G401 (cell line): ENCODE measurements around the gene DNAJB13. TPM values are rescaled to one million over a fixed set of nuclear protein-coding genes. Genes with fewer than 3 reads are reported as not detected.
"Not testable (repeated sequence)": the region's sequence is repeated elsewhere in the genome, so short reads cannot be mapped to it uniquely, and the experiment has no call there.

Experiments
- DNase-seq: peaks from one replicate; pipeline ENCODE4 v3.0.0-alpha.2; 2015; ENCODE audit warnings: low spot score
- in situ Hi-C: cut with HindIII; loops from 2 replicates; pipeline ENCODE4 v1.10.0; 2016; ENCODE audit warnings: low sequenced_read_pairs, mixed read lengths
- total RNA-seq: library from RNA; depleted of rRNA; stranded (reverse); fragments of >200 nt; shearing (Covaris generic); gene quantifications from 2 replicates; pipeline ENCODE4 v1.2.3, GENCODE V29; 2014; rRNA removed

Gene DNAJB13
- 1.8 and 4.6 TPM in 2 replicates for total RNA-seq

DNA sequence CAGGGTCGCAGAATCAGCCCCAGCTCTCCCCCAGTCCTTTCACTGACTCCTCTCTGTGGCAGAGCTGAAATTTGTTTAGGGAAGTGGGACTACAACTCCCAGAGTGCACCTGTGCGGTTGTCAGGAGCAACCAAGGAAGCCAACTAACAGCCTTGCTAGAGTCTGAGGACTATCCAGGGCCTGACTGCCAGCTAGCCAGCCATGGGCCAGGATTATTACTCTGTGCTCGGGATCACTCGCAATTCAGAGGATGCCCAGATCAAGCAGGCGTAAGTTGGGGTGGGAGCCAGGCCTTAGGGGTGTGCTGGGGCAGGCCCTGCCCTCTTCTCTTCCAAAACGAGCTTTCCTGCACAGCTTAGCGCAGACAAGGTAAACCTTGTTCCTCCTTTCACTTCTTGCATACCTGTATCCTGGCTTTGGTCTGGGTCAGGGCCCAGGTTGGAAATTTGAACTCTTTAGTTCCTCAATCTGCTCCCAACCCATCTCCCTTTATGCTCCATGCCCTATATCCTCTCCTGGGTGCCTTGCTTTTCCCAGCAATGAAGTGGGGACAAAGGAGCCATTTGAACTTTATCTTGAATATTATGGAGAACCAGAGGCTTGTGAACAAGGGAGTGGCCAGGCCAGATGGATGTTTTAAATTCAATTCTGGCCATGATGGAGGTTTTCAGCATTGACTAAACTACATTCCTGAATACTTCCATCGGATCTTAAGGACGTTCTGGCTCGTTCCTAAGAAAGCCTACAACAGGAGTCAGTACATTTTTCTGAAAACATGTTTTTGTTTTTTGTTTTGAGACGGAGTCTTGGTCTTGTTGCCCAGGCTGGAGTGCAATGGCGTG, at the start of gene DNAJB13:
DNAJB13 (plus strand) TSS at position 158 of the 842 bp plus-strand sequence; CDS start at position 202, 44 bp downstream.
- in situ Hi-C loops, result no loop called here
- peak; percentile 54 for DNase-seq

DNA sequence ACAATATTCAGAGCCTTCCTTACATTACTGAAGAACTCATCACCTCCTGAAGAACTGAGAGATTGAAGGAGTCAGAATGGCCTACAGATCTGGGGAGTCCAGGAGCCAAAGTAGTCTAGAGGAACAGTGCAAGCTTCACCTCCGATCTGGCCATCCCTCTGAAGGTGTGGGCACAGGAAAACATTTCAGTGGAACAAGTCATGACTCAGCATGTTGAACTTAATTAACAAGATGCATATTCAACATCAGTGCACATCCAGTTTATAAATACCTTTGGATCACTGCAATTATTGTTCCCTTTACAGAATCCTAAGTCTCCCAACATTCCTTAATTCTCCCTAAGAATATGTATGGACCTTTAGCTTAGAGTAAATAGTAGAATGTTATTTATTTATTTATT, 48.5 kb upstream of the DNAJB13 start:
- in situ Hi-C loops, result no loop called here
- no peak for DNase-seq

GRCh38 chr11:73907191-73907590, 43.6 kb upstream of the DNAJB13 start:
- no peak for DNase-seq
- in situ Hi-C loops, result no loop called here

GRCh38 chr11:73912026-73912425, 38.8 kb upstream of the DNAJB13 start:
- in situ Hi-C loops, result no loop called here
- DNase-seq, result no peak

GRCh38 chr11:73913472-73913871, 37.4 kb upstream of the DNAJB13 start:
- DNase-seq, result no peak
- in situ Hi-C loops, result no loop called here

GRCh38 chr11:73914284-73914683, 36.5 kb upstream of the DNAJB13 start:
- in situ Hi-C loops, result no loop called here
- DNase-seq, result no peak

DNA sequence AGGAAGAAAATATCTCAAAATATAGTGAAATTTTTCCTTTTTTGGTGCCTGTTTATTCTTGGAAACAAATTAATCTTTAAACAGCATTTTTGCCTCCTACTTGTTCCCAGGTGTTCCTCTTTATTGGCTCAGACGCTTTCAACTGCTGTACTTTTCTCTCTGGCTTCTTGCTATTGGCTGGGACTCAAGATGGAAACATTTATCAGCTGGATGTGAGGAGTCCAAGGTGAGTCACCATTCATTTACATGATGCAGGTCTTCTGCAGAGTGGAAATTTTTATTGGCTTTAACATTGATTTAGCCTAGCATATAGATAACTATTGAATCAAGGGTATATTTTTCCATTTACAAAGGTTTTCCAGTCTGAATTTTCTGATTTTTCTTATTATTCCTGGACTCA, 34.4 kb upstream of the DNAJB13 start:
- no peak for DNase-seq
- in situ Hi-C loops, result no loop called here

DNA sequence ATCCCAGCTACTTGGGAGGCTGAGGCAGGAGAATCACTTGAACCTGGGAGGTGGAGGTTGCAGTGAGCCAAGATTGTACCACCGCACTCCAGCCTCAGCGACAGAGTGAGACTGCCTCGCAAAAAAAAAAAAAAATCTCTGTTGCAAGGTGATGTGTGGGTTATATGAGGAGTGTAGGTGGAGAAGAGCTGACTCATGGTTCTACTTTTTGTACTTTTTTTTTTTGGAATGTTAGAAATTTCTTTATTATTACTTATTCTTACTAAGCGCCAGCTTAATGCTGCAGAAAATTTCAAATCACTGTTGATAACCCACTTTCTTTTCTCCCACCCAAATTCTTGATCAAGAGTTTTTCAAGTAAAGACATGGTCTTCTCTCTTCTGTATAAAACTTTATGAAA, 29.6 kb upstream of the DNAJB13 start:
- in situ Hi-C loops, result no loop called here
- no peak for DNase-seq

DNA sequence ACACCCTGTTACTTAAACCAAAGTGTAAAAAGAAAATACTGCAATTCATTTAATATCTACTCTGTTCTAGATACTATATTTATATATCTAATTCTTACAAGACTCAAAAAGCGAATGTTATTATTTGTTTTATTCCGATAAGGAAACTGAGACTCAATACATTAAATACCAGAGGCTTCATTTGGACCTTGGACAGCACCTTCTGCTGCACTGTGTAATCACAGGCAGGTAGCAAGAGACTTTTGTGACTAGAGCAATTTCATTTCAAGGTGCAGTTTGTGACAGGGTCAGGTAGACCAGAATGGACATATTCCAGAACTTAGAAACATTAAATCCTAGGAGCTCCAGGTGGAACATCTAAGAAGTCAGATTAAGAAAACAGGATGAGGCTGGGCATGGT, 21.4 kb upstream of the DNAJB13 start:
- in situ Hi-C loops, result no loop called here
- no peak for DNase-seq

DNA sequence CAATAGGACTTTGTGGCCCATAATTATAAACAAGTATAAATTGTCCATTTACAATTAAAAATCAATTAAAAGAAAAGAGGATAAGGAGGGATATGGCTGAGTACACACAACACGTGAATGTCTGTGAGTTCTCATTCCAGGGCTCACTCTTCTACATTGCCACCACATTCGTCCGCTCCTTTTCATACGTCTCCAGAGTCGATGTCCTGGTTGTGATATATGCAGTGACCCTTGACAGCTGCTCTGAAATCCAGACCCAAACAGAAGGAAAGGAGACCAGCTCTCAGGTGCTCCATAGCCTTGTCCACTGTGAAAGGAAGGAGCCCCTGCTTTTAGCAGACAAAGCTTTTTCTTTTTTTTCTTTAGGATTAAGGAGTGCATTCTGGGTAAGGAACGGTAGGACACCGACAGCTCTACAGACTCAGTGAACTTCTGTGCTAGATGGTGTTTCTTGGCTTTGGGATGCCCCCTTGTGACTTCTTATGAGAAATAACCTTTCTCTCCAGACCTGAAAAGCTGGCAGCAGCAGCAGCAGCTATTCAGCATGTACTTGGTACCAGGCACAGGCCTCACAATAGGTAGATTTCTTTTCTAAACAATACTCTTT, 19.7 kb upstream of the DNAJB13 start:
- DNase-seq, result peak; percentile 71
- in situ Hi-C loops, result no loop called here

DNA sequence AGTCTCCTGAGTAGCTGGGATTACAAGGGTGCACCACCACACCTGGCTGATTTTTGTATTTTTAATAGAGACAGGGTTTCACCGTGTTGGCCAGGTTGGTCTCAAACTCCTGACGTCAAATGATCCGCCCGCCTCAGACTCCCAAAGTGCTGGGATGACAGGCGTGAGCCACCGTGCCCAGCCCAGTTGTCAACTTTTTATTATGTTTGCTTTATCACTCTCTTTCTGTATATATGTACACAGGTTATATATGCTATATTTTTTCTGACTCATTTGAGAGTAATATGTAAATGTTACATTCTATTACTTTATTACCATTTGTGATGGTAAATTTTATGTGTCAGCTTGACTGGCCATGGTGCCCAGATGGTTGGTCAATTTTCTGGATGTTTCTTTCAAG, 18.9 kb upstream of the DNAJB13 start:
- in situ Hi-C loops, result no loop called here
- DNase-seq, result no peak

DNA sequence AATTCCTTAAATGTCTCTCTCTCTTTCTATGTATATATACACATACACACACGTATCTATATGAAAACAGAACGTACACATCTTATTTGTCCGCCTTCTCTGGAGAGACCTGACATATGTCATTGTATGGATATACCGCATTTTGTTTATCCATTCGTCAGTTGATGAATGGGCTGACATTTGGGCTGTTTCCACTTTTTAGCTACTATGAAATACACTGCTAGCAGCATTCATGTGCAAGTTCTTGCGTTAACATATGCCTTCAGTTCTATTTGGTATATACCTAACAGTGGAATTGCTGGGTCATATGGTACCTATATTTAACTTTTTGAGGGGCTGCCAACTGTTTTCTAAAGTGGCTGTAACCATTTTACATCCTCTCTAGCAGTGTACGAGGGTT, 18.0 kb upstream of the DNAJB13 start:
- DNase-seq, result no peak
- in situ Hi-C loops, result no loop called here

GRCh38 chr11:73936047-73936446, 14.8 kb upstream of the DNAJB13 start:
- in situ Hi-C loops, DNase-seq: not testable (repeated sequence)

GRCh38 chr11:73939096-73939495, 11.7 kb upstream of the DNAJB13 start:
- no peak for DNase-seq
- in situ Hi-C loops, result no loop called here

GRCh38 chr11:73940801-73941570, 9.8 kb upstream of the DNAJB13 start:
- no peak for DNase-seq
- in situ Hi-C loops, result no loop called here

GRCh38 chr11:73942010-73942409, 8.8 kb upstream of the DNAJB13 start:
- peak; percentile 29 for DNase-seq
- in situ Hi-C loops, result no loop called here

GRCh38 chr11:73944085-73944484, 6.7 kb upstream of the DNAJB13 start:
- no peak for DNase-seq
- in situ Hi-C loops, result no loop called here

DNA sequence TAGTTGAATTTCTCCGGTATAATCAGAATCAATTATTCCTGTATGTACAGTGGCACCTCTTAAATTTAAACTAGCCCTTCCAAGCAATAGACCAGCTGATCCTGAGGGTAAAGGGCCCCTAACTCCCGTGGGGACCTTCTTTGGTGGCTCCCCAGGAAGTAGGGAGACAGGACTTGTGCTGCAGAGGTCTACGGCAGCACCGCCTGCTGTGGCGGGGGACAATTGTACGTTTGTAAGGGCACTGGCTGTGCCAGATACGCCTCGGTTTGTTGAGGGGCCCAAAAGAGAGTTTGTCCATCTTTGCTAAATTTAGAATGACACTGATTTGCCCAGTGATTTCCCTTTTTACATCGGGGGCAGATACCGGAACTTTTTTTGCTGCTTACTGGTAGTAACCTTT, 5.9 kb upstream of the DNAJB13 start:
- DNase-seq, result no peak
- in situ Hi-C loops, result no loop called here

DNA sequence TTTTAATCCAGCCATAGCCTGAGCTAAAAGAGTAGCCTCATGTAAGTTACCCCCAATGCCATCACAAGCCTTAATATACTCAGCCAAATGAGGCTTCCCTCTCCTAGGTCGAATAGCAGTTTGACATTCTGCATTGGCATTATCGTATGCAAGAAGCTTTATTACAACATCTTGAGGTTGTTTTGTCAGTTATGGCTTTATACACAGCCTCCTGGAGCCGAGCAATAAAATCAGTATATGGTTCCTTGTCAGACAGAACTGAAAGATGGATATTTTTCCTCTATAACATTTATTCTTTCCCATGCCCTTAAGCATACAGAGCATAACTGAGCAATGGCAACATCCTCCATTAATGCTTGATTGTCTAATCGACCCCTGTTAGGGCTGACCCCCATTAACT, 5.4 kb upstream of the DNAJB13 start:
- in situ Hi-C loops, result no loop called here
- no peak for DNase-seq

GRCh38 chr11:73946798-73947458, 3.9 kb upstream of the DNAJB13 start:
- DNase-seq, result no peak
- in situ Hi-C loops, result no loop called here
